Activated CD4-positive, alpha-beta T cell treated with anti-CD3 and anti-CD28 coated beads, Interleukin-2, amount 10 ng/mL, durations not matched to agents 7 days and 5 days (primary cell): ENCODE data around the gene HP1BP3. TPM values are rescaled to one million over a fixed set of nuclear protein-coding genes. Genes with fewer than 3 reads are reported as not detected.
A peak's percentile ranks its signal among the peaks of the same experiment; 100 is the strongest.

Source experiments
- CTCF ChIA-PET: fragments of 350-600 bp; sonication (Branson Sonifier 250); formaldehyde crosslinking; loops from one replicate; lab custom pipeline; 2021; ENCODE audit warnings: antibody characterized with exemption; lab: Charles Lee
- POLR2A ChIA-PET: fragments of 350-600 bp; sonication (Branson Sonifier 250); formaldehyde crosslinking; loops from one replicate; lab custom pipeline; 2021; ENCODE audit warnings: antibody characterized with exemption; lab: Charles Lee
- DNase-seq: peaks from one replicate; pipeline ENCODE4 v3.0.0-alpha.2; 2020
- H3K27ac Mint-ChIP-seq: one replicate; pipeline ENCODE4 v1.8.0; 2021; ENCODE audit warnings: mild to moderate bottlenecking, moderate library complexity, mixed read lengths
- H3K27me3 Mint-ChIP-seq: one replicate; pipeline ENCODE4 v1.8.0; 2021; ENCODE audit warnings: mixed read lengths
- H3K36me3 Mint-ChIP-seq: one replicate; pipeline ENCODE4 v1.8.0; 2021; ENCODE audit warnings: low read depth, mixed read lengths
- H3K4me1 Mint-ChIP-seq: one replicate; pipeline ENCODE4 v1.8.0; 2021; ENCODE audit warnings: mixed read lengths
- H3K4me3 Mint-ChIP-seq: one replicate; pipeline ENCODE4 v1.8.0; 2021; ENCODE audit warnings: mild to moderate bottlenecking, moderate library complexity, mixed read lengths
- H3K9me3 Mint-ChIP-seq: one replicate; pipeline ENCODE4 v1.8.0; 2021; ENCODE audit warnings: mixed read lengths
- total RNA-seq, 2 experiments: library from RNA; stranded (reverse); gene quantifications; one replicate each; pipeline ENCODE4 v1.2.3, GENCODE V29; 2021

Gene HP1BP3
- total RNA-seq, 2 experiments from 2014 or later, result 369 to 407 TPM

GRCh38 chr1:20729990-20730689 lies 57.0 kb downstream of the HP1BP3 start:
- POLR2A ChIA-PET, result no interaction called here
- H3K4me1 Mint-ChIP-seq, result peaks cover 20% of the 10 kb centered on the region
- CTCF ChIA-PET, result interaction anchor here (0.6 kb wide), 1 partner anchor 707 kb away, joined by 3 read pairs; no protein-coding TSS in a partner anchor
- no peak overlapping the region for H3K27ac Mint-ChIP-seq
- H3K27me3 Mint-ChIP-seq, result peaks cover 46% of the 10 kb centered on the region
- H3K4me3 Mint-ChIP-seq, result peak overlapping the region; percentile 37
- H3K36me3 Mint-ChIP-seq, result no peaks in the 10 kb centered on the region
- peak; percentile 5 for DNase-seq
- no peaks in the 10 kb centered on the region for H3K9me3 Mint-ChIP-seq

- CTCF ChIA-PET, result interaction anchor here (0.6 to 2.5 kb wide), 2 partner anchors 12 to 708 kb away, joined by 3 to 10 read pairs; partner anchors contain the start of gene KIF17
- Mint-ChIP-seq H3K36me3 (no peaks in the 10 kb centered on the region), H3K4me1 (peaks cover 20% of the 10 kb centered on the region), H3K9me3 (no peaks in the 10 kb centered on the region), H3K4me3 (no peak overlapping the region), H3K27ac (no peak overlapping the region), H3K27me3 (peaks cover 46% of the 10 kb centered on the region)
- DNase-seq, result peak; percentile 5
- POLR2A ChIA-PET, result no interaction called here
These were observed 57.8 kb downstream of the HP1BP3 start for GRCh38 chr1:20729155-20729931.

GRCh38 chr1:20728371-20729154 lies 58.5 kb downstream of the HP1BP3 start:
- Mint-ChIP-seq H3K36me3 (no peaks in the 10 kb centered on the region), H3K4me1 (peaks cover 20% of the 10 kb centered on the region), H3K27ac (no peak overlapping the region), H3K9me3 (no peaks in the 10 kb centered on the region), H3K4me3 (no peak overlapping the region), H3K27me3 (peaks cover 42% of the 10 kb centered on the region)
- CTCF ChIA-PET, result interaction anchor here (2.5 kb wide), 1 partner anchor 11 kb away, joined by 10 read pairs; the partner anchor contains the start of gene KIF17
- POLR2A ChIA-PET, result no interaction called here
- peak; percentile 4 for DNase-seq

- peaks cover 13% of the 10 kb centered on the region for H3K4me1 Mint-ChIP-seq
- no peaks in the 10 kb centered on the region for H3K36me3 Mint-ChIP-seq
- CTCF ChIA-PET, result interaction anchor here (2.5 kb wide), 1 partner anchor 10 kb away, joined by 10 read pairs; the partner anchor contains the start of gene KIF17
- H3K27me3 Mint-ChIP-seq, result peaks cover 38% of the 10 kb centered on the region
- POLR2A ChIA-PET, result no interaction called here
- H3K27ac Mint-ChIP-seq, result no peak overlapping the region
- no peak overlapping the region for H3K4me3 Mint-ChIP-seq
- no peaks in the 10 kb centered on the region for H3K9me3 Mint-ChIP-seq
- no peak for DNase-seq
These were observed 59.3 kb downstream of the HP1BP3 start for GRCh38 chr1:20727746-20728316.

- H3K27ac Mint-ChIP-seq, result no peak overlapping the region
- H3K4me3 Mint-ChIP-seq, result no peak overlapping the region
- H3K27me3 Mint-ChIP-seq, result peaks cover 31% of the 10 kb centered on the region
- POLR2A ChIA-PET, result no interaction called here
- no peaks in the 10 kb centered on the region for H3K9me3 Mint-ChIP-seq
- DNase-seq, result no peak
- CTCF ChIA-PET, result interaction anchor here (2.5 kb wide), 1 partner anchor 10 kb away, joined by 10 read pairs; the partner anchor contains the start of gene KIF17
- H3K4me1 Mint-ChIP-seq, result peaks cover 7% of the 10 kb centered on the region
- H3K36me3 Mint-ChIP-seq, result no peaks in the 10 kb centered on the region
These were observed 60.0 kb downstream of the HP1BP3 start for GRCh38 chr1:20726932-20727745.

GRCh38 chr1:20726118-20726911 lies 60.8 kb downstream of the HP1BP3 start:
- Mint-ChIP-seq H3K27me3 (peaks cover 29% of the 10 kb centered on the region), H3K4me1 (peaks cover 5% of the 10 kb centered on the region), H3K36me3 (no peaks in the 10 kb centered on the region), H3K27ac (no peak overlapping the region), H3K4me3 (no peak overlapping the region), H3K9me3 (no peaks in the 10 kb centered on the region)
- ChIA-PET CTCF (no interaction called here), POLR2A (no interaction called here)
- DNase-seq, result no peak

- H3K27ac Mint-ChIP-seq, result no peak overlapping the region
- H3K4me1 Mint-ChIP-seq, result peaks cover 4% of the 10 kb centered on the region
- peaks cover 21% of the 10 kb centered on the region for H3K27me3 Mint-ChIP-seq
- no peaks in the 10 kb centered on the region for H3K9me3 Mint-ChIP-seq
- DNase-seq, result no peak
- ChIA-PET POLR2A (no interaction called here), CTCF (no interaction called here)
- H3K36me3 Mint-ChIP-seq, result no peaks in the 10 kb centered on the region
- no peak overlapping the region for H3K4me3 Mint-ChIP-seq
These were observed 61.7 kb downstream of the HP1BP3 start for GRCh38 chr1:20725189-20726117.

GRCh38 chr1:20724364-20725188 lies 62.5 kb downstream of the HP1BP3 start:
- Mint-ChIP-seq H3K9me3 (no peaks in the 10 kb centered on the region), H3K27ac (no peak overlapping the region), H3K27me3 (peaks cover 17% of the 10 kb centered on the region), H3K4me3 (no peak overlapping the region), H3K4me1 (no peaks in the 10 kb centered on the region), H3K36me3 (no peaks in the 10 kb centered on the region)
- DNase-seq, result no peak
- POLR2A ChIA-PET, result no interaction called here
- CTCF ChIA-PET, result interaction anchor here (0.7 kb wide), 1 partner anchor 14 kb away, joined by 3 read pairs; no protein-coding TSS in a partner anchor

- Mint-ChIP-seq H3K27ac (no peak overlapping the region), H3K9me3 (no peaks in the 10 kb centered on the region), H3K4me3 (no peak overlapping the region), H3K36me3 (no peaks in the 10 kb centered on the region), H3K4me1 (no peaks in the 10 kb centered on the region), H3K27me3 (peaks cover 20% of the 10 kb centered on the region)
- no peak for DNase-seq
- POLR2A ChIA-PET, result no interaction called here
- CTCF ChIA-PET, result interaction anchor here (0.7 kb wide), 1 partner anchor 13 kb away, joined by 3 read pairs; no protein-coding TSS in a partner anchor
These were observed 63.4 kb downstream of the HP1BP3 start for GRCh38 chr1:20723537-20724363.
